Left lung (tissue), 10 donors: ENCODE results near the gene ACTR3. TPM values are rescaled to one million over a fixed set of nuclear protein-coding genes. Genes with fewer than 3 reads are reported as not detected.

Source experiments
- ATAC-seq: fragments of 200-7000 bp; cut with Tn5 transposase; one replicate; pipeline ENCODE4 v1.9.1; 2020; ENCODE audit warnings: moderate library complexity
- DNase-seq, 4 donors: peaks; one replicate each; pipeline ENCODE4 v3.0.0-alpha.2; 2013 to 2020
- H3K27ac ChIP-seq, 2 donors: fragments of 200-600 bp; sonication (generic) in 1 of 2; one replicate each; pipeline versions ENCODE4 v1.5.0 to v1.8.0; 2020 to 2021
- H3K27me3 ChIP-seq, 2 donors: fragments of 200-600 bp; sonication (generic) in 1 of 2; one replicate each; pipeline versions ENCODE4 v1.5.0 to v1.8.0; 2020 to 2021
- H3K36me3 ChIP-seq, 2 donors: fragments of 200-600 bp; sonication (generic) in 1 of 2; one replicate each; pipeline versions ENCODE4 v1.5.0 to v1.8.0; 2020 to 2021
- H3K4me1 ChIP-seq, 2 donors: fragments of 200-600 bp; one replicate each; pipeline ENCODE4 v1.8.0; 2021
- H3K4me3 ChIP-seq, 2 donors: fragments of 200-600 bp; sonication (generic) in 1 of 2; one replicate each; pipeline versions ENCODE4 v1.5.0 to v1.8.0; 2020 to 2021; ENCODE audit warnings: mild to moderate bottlenecking in 1 of 2
- H3K9me3 ChIP-seq, 2 donors: fragments of 200-600 bp; sonication (generic) in 1 of 2; one replicate each; pipeline versions ENCODE4 v1.5.0 to v1.8.0; 2020 to 2021
- CTCF ChIP-seq, 2 donors: fragments of 200-600 bp; sonication (generic) in 1 of 2; IDR thresholded peaks; one replicate each; pipeline versions ENCODE4 v1.5.0 to v1.8.0; 2021; ENCODE audit warnings: antibody characterized with exemption in 2 of 2
- intact Hi-C, 2 donors: fragments of 100-400 bp; cut with DNase I; formaldehyde crosslinking; loops; one replicate each; pipeline versions ENCODE4 v1.11.2 to v1.14.2; 2022
- polyA plus RNA-seq, 6 donors: library from polyadenylated mRNA; unstranded; fragments of 120-200 nt; gene quantifications; one replicate each; pipeline ENCODE4 v1.2.1, GENCODE V29; 2013; ENCODE audit not compliant: insufficient read length in 6 of 6
- total RNA-seq, 2 donors: library from RNA; stranded (reverse); fragmentation: NEBNext Ultra II Directional; extraction: Animal tissue kit (Norgen Biotek cat#: 25700); gene quantifications; one replicate each; pipeline ENCODE4 v1.2.1, GENCODE V29; 2021
- donor health status: DM: no; HTN: yes; CAD: no.
- donor health status: DM: no; HTN: no; CAD: no.

The ACTR3 gene
- total and polyA plus RNA-seq, 8 donors, result 151 to 324 (median 161) TPM

GRCh38 chr2:114009205-114009944, 119.5 kb downstream of the ACTR3 start:
- TF ChIP-seq CTCF (IDR thresholded peaks at IDR 0.05), result no peak
- intact Hi-C loops, result no loop called here
- Histone ChIP-seq H3K27me3 (no peaks in the 10 kb centered on the region), H3K9me3 (no peaks in the 10 kb centered on the region), H3K27ac (no peak overlapping the region), H3K36me3 (no peaks in the 10 kb centered on the region), H3K4me3 (no peak overlapping the region), H3K4me1 (no peaks in the 10 kb centered on the region)
- ATAC-seq, result no peak
- no peak for DNase-seq

GRCh38 chr2:114010001-114010400, 120.1 kb downstream of the ACTR3 start:
- TF ChIP-seq CTCF (IDR thresholded peaks at IDR 0.05), result no peak
- H3K27me3 ChIP-seq, result no peaks in the 10 kb centered on the region
- H3K4me1 ChIP-seq, result no peaks in the 10 kb centered on the region
- intact Hi-C loops, result no loop called here
- no peaks in the 10 kb centered on the region for H3K36me3 ChIP-seq
- no peak overlapping the region for H3K27ac ChIP-seq
- H3K9me3 ChIP-seq, result no peaks in the 10 kb centered on the region
- no peak overlapping the region for H3K4me3 ChIP-seq
- no peak for ATAC-seq
- no peak for DNase-seq

GRCh38 chr2:114011713-114012112, 121.8 kb downstream of the ACTR3 start:
- no peak for TF ChIP-seq CTCF (IDR thresholded peaks at IDR 0.05)
- no peak overlapping the region for H3K4me3 ChIP-seq
- H3K27ac ChIP-seq, result no peak overlapping the region
- ATAC-seq (no peak), DNase-seq (no peak)
- intact Hi-C loops, result no loop called here
- H3K36me3 ChIP-seq, result no peaks in the 10 kb centered on the region
- H3K4me1 ChIP-seq, result no peaks in the 10 kb centered on the region
- H3K9me3 ChIP-seq, result no peaks in the 10 kb centered on the region
- no peaks in the 10 kb centered on the region for H3K27me3 ChIP-seq

Other genes starting within 250 kb of the ACTR3 start
- gene SLC35F5, start 133.4 kb upstream of the ACTR3 start, total RNA-seq, result 100 to 1,000 TPM in 1 of 2 donors, 10 to 100 TPM in 1; 75.7 to 100 TPM
- 100 to 1,000 TPM in 4 of 6 donors, 10 to 100 TPM in 2; 88.5 to 111 (median 100) TPM for gene SLC35F5, start 133.4 kb upstream of the ACTR3 start, polyA plus RNA-seq